ENCODE results near the gene HPS6.
A peak's percentile ranks its signal among the peaks of the same experiment; 100 is the strongest.
"Not testable (repeated sequence)": the region's sequence is repeated elsewhere in the genome, so short reads cannot be mapped to it uniquely, and the experiment has no call there.

The HPS6 gene

GRCh38 chr10:102064868-102065560, at the start of gene HPS6:
TSS of gene HPS6 (plus strand) at chr10:102065349. CDS start at chr10:102065475, 126 bp downstream.
- DNase-seq: peak; percentile 89

GRCh38 chr10:102016416-102016815, 48.7 kb upstream of the HPS6 start:
- DNase-seq: no peak

GRCh38 chr10:102017295-102017694, 47.9 kb upstream of the HPS6 start:
- DNase-seq: no peak

GRCh38 chr10:102020938-102021337, 44.2 kb upstream of the HPS6 start:
- DNase-seq: no peak

GRCh38 chr10:102024799-102025198, 40.4 kb upstream of the HPS6 start:
- DNase-seq: no peak

- DNase-seq: no peak
Measured at GRCh38 chr10:102027261-102027660, 37.9 kb upstream of the HPS6 start.

GRCh38 chr10:102033787-102034186, 31.4 kb upstream of the HPS6 start:
- no peak for DNase-seq

GRCh38 chr10:102035807-102036206, 29.3 kb upstream of the HPS6 start:
- not testable (repeated sequence) for DNase-seq

GRCh38 chr10:102038410-102038809, 26.7 kb upstream of the HPS6 start:
- no peak for DNase-seq

- DNase-seq: no peak
Measured at GRCh38 chr10:102040305-102041050, 24.7 kb upstream of the HPS6 start.

- no peak for DNase-seq
Measured at GRCh38 chr10:102045292-102045691, 19.9 kb upstream of the HPS6 start.

GRCh38 chr10:102046095-102046494, 19.1 kb upstream of the HPS6 start:
- no peak for DNase-seq

- DNase-seq: not testable (repeated sequence)
Measured at GRCh38 chr10:102054881-102055646, 10.1 kb upstream of the HPS6 start.

GRCh38 chr10:102055647-102056419, 9.3 kb upstream of the HPS6 start, which contains the start of gene ARMH3:
TSS of gene ARMH3 (minus strand) at chr10:102056173. CDS start at chr10:102040114, 16,059 bp downstream.
- DNase-seq: peak; percentile 95

GRCh38 chr10:102059987-102060386, 5.2 kb upstream of the HPS6 start:
- DNase-seq: no peak

GRCh38 chr10:102064503-102064867, 664 bp upstream of the HPS6 start:
- no peak for DNase-seq

GRCh38 chr10:102065561-102066398, 631 bp downstream of the HPS6 start:
- no peak for DNase-seq

- DNase-seq: no peak
Measured at GRCh38 chr10:102066399-102067088, 1.4 kb downstream of the HPS6 start.

GRCh38 chr10:102067091-102067916, 2.2 kb downstream of the HPS6 start:
- DNase-seq: no peak

GRCh38 chr10:102068216-102068615, 3.1 kb downstream of the HPS6 start:
- no peak for DNase-seq

Measured in CD4-positive, alpha-beta T cell treated with Interleukin-4 for 4 hours (primary cell).